B cell (primary cell): Measurements from ENCODE around the gene EXOSC2. TPM values are rescaled to one million over a fixed set of nuclear protein-coding genes. Genes with fewer than 3 reads are reported as not detected.

Source experiments
- ATAC-seq: fragments of 200-7000 bp; cut with Tn5 transposase; one replicate; pipeline ENCODE4 v1.10.0; 2021; ENCODE audit warnings: low read depth, mild to moderate bottlenecking, moderate number of reproducible peaks, moderate library complexity
- CTCF ChIA-PET: fragments of 350-600 bp; sonication (Branson Sonifier 250); formaldehyde crosslinking; loops from one replicate; lab custom pipeline; 2021; ENCODE audit warnings: antibody characterized with exemption, inconsistent platforms; lab: Charles Lee
- POLR2A ChIA-PET: fragments of 350-600 bp; sonication (Branson Sonifier 250); formaldehyde crosslinking; loops from one replicate; lab custom pipeline; 2021; ENCODE audit warnings: antibody characterized with exemption; lab: Charles Lee
- DNase-seq: peaks from one replicate; pipeline ENCODE4 v3.0.0; 2013
- H2AFZ ChIP-seq: 2 replicates; pipeline ENCODE4 v1.6.1; 2012; ENCODE audit warnings: mild to moderate bottlenecking, low read depth, low read length; ENCODE audit not compliant: insufficient read depth, poor library complexity, severe bottlenecking
- H3K27ac ChIP-seq, 2 donors: 1 replicate in 1 of 2; 2 replicates in 1 of 2; pipeline ENCODE4 v1.5.1; 2012 to 2013; ENCODE audit warnings: low read length in 2 of 2, mild to moderate bottlenecking in 2 of 2, moderate library complexity in 1 of 2
- H3K27me3 ChIP-seq, 4 experiments: fragments of 200-600 bp in 1 of 4; sonication (generic) in 1 of 4; replicated peaks in 1 of 4; 1 replicate in 2 of 4; 2 replicates in 2 of 4; pipeline versions ENCODE4 v1.6.1 to v1.7.0; 2013 to 2016; ENCODE audit warnings: low read length in 3 of 4, mild to moderate bottlenecking in 2 of 4, mixed read lengths in 1 of 4, moderate library complexity in 1 of 4; ENCODE audit not compliant: insufficient read depth in 4 of 4, control insufficient read depth in 3 of 4; ENCODE audit errors: control extremely low read depth in 1 of 4
- H3K36me3 ChIP-seq, 2 experiments: replicated peaks in 1 of 2; 1 replicate in 1 of 2; 2 replicates in 1 of 2; pipeline versions ENCODE4 v1.6.1 to v1.7.1; 2013; ENCODE audit warnings: low read length in 1 of 2; ENCODE audit not compliant: insufficient read depth in 2 of 2, control insufficient read depth in 1 of 2; ENCODE audit errors: control extremely low read depth in 1 of 2, extremely low read depth in 1 of 2
- H3K4me1 ChIP-seq, 2 donors: fragments of 200-600 bp in 1 of 2; sonication (generic) in 1 of 2; 1 replicate in 1 of 2; 2 replicates in 1 of 2; pipeline versions ENCODE4 v1.5.1 to v1.6.1; 2013 to 2017; ENCODE audit warnings: low read length in 2 of 2; ENCODE audit not compliant: control insufficient read depth in 2 of 2, insufficient read depth in 2 of 2
- H3K4me2 ChIP-seq: replicated peaks from 2 replicates; pipeline ENCODE3; 2012; ENCODE audit warnings: mild to moderate bottlenecking, low read depth, low read length; ENCODE audit not compliant: poor library complexity, severe bottlenecking
- H3K4me3 ChIP-seq, 5 experiments: fragments of 200-600 bp in 1 of 5; sonication (generic) in 1 of 5; 1 replicate in 3 of 5; 2 replicates in 2 of 5; pipeline versions ENCODE4 v1.5.1 to v1.7.0; 2011 to 2016; ENCODE audit warnings: low read length in 4 of 5, mild to moderate bottlenecking in 4 of 5, low read depth in 2 of 5, control low read depth in 1 of 5, moderate library complexity in 1 of 5; ENCODE audit not compliant: insufficient read depth in 1 of 5; ENCODE audit errors: control extremely low read depth in 1 of 5, extremely low read depth in 1 of 5
- H3K79me2 ChIP-seq: fragments of 200-600 bp; sonication (generic); one replicate; pipeline ENCODE4 v1.6.0; 2016; ENCODE audit warnings: low read length; ENCODE audit not compliant: control insufficient read depth, insufficient read depth
- H3K9ac ChIP-seq: fragments of 200-600 bp; sonication (generic); 2 replicates; pipeline ENCODE4 v1.6.1; 2017; ENCODE audit warnings: mild to moderate bottlenecking, low read length, moderate library complexity
- H3K9me3 ChIP-seq, 3 donors: one replicate each; pipeline versions ENCODE4 v1.6.1 to v1.7.1; 2013; ENCODE audit warnings: low read length in 2 of 3; ENCODE audit not compliant: control insufficient read depth in 2 of 3, insufficient read depth in 1 of 3; ENCODE audit errors: control extremely low read depth in 1 of 3
- H4K20me1 ChIP-seq: 2 replicates; pipeline ENCODE4 v1.6.0; 2012; ENCODE audit warnings: mild to moderate bottlenecking, low read length; ENCODE audit not compliant: insufficient read depth, control insufficient read depth, poor library complexity, severe bottlenecking
- H3K27ac Mint-ChIP-seq: one replicate; pipeline ENCODE4 v1.8.0; 2021; ENCODE audit warnings: mixed read lengths
- H3K27me3 Mint-ChIP-seq: one replicate; pipeline ENCODE4 v1.8.0; 2021; ENCODE audit warnings: mixed read lengths
- H3K4me1 Mint-ChIP-seq: one replicate; pipeline ENCODE4 v1.8.0; 2021; ENCODE audit warnings: mixed read lengths
- H3K4me3 Mint-ChIP-seq: one replicate; pipeline ENCODE4 v1.8.0; 2021; ENCODE audit warnings: mixed read lengths
- H3K9me3 Mint-ChIP-seq: one replicate; pipeline ENCODE4 v1.8.0; 2022; ENCODE audit warnings: mixed read lengths; ENCODE audit not compliant: insufficient read depth
- CTCF ChIP-seq: fragments of 200-600 bp; IDR thresholded peaks from one replicate; pipeline ENCODE4 v1.8.0; 2022; ENCODE audit warnings: antibody characterized with exemption, mild to moderate bottlenecking
- EZH2 ChIP-seq: IDR thresholded peaks from 2 replicates; pipeline ENCODE4 v1.6.1; 2012; ENCODE audit warnings: borderline replicate concordance, low read depth, mild to moderate bottlenecking, moderate library complexity, low read length; ENCODE audit not compliant: insufficient read depth, poor library complexity, severe bottlenecking
- WGBS: methylation state at CpG from one replicate; pipeline ENCODE4 v1.1.5; 2013; ENCODE audit warnings: missing lambda C conversion rate; ENCODE audit not compliant: insufficient coverage; 5-methylcytosine and 5-hydroxymethylcytosine counted together
- intact Hi-C: fragments of 100-400 bp; cut with micrococcal nuclease; formaldehyde crosslinking; loops from one replicate; pipeline ENCODE4 v1.10.0; 2022
- polyA plus RNA-seq: library from polyadenylated mRNA; depleted of rRNA; stranded (reverse); fragments of >200 nt; gene quantifications from 2 replicates; pipeline ENCODE4 v1.2.3, GENCODE V29; 2012
- total RNA-seq, 2 donors: library from RNA; stranded (reverse); fragments of 120-200 nt in 1 of 2; gene quantifications; 1 replicate in 1 of 2; 2 replicates in 1 of 2; pipeline versions ENCODE4 v1.2.3 to v1.2.4, GENCODE V29; 2013 to 2022

The EXOSC2 gene
- total and polyA plus RNA-seq, 2 donors (not counting 1 experiment from before 2014, with no cell fraction given) = 31.5 to 53.3 TPM

- POLR2A ChIA-PET = no interaction called here
- H3K4me1 Mint-ChIP-seq = peaks cover 22% of the 10 kb centered on the region
- Histone ChIP-seq H3K4me3 (no peak overlapping the region), H3K79me2 (no peaks in the 10 kb centered on the region), H2AFZ (no peak overlapping the region), H3K36me3 (no peaks in the 10 kb centered on the region), H3K4me2 (peak overlapping the region; percentile 75), H3K27me3 (peaks cover 0 to 69% (median 33%) of the 10 kb centered on the region in 4 experiments), H3K9me3 (peaks cover 0 to 24% (median 0%) of the 10 kb centered on the region in 3 donors), H3K27ac (no peak overlapping the region), H3K4me1 (peaks cover 41 to 42% of the 10 kb centered on the region in 2 donors), H3K9ac (no peak overlapping the region), H4K20me1 (no peaks in the 10 kb centered on the region)
- TF ChIP-seq EZH2 = no peak
- TF ChIP-seq CTCF = no peak
- DNase-seq = peak; percentile 16
- intact Hi-C loops = no loop called here
- no peaks in the 10 kb centered on the region for H3K9me3 Mint-ChIP-seq
- H3K27ac Mint-ChIP-seq = no peak overlapping the region
- 29% methylated on average over 44 of the region's 52 CpGs for WGBS
- H3K27me3 Mint-ChIP-seq = peaks cover 52% of the 10 kb centered on the region
- no peak overlapping the region for H3K4me3 Mint-ChIP-seq
- CTCF ChIA-PET = no interaction called here
- no peak for ATAC-seq
These were observed 34.5 kb upstream of the EXOSC2 start for GRCh38 chr9:130658893-130659698.

- Histone ChIP-seq H3K36me3 (no peaks in the 10 kb centered on the region), H2AFZ (no peak overlapping the region), H3K9me3 (peaks cover 0 to 26% (median 0%) of the 10 kb centered on the region in 3 donors), H3K4me2 (peak overlapping the region; percentile 75), H3K27me3 (peaks cover 0 to 73% (median 36%) of the 10 kb centered on the region in 4 experiments), H3K27ac (no peak overlapping the region), H3K4me3 (no peak overlapping the region), H3K4me1 (peaks cover 48 to 49% of the 10 kb centered on the region in 2 donors), H3K79me2 (no peaks in the 10 kb centered on the region), H4K20me1 (no peaks in the 10 kb centered on the region), H3K9ac (no peak overlapping the region)
- ATAC-seq (no peak), DNase-seq (peak; percentile 23)
- intact Hi-C loops = no loop called here
- H3K9me3 Mint-ChIP-seq = no peaks in the 10 kb centered on the region
- ChIA-PET CTCF (no interaction called here), POLR2A (no interaction called here)
- TF ChIP-seq EZH2 (no peak), CTCF (no peak)
- peak overlapping the region; percentile 65 for H3K4me3 Mint-ChIP-seq
- no peak overlapping the region for H3K27ac Mint-ChIP-seq
- H3K4me1 Mint-ChIP-seq = peaks cover 23% of the 10 kb centered on the region
- WGBS = 6% methylated on average over 58 of the region's 58 CpGs
- H3K27me3 Mint-ChIP-seq = peaks cover 55% of the 10 kb centered on the region
These were observed 33.8 kb upstream of the EXOSC2 start for GRCh38 chr9:130659699-130660248.
